CD4-positive, alpha-beta T cell treated with Interleukin-6 for 4 hours (primary cell): ENCODE results near the gene COG5.

Source experiments
- DNase-seq: peaks from one replicate; pipeline ENCODE4 v3.0.0-alpha.2; 2020; ENCODE audit warnings: mixed read lengths

The COG5 gene

DNA sequence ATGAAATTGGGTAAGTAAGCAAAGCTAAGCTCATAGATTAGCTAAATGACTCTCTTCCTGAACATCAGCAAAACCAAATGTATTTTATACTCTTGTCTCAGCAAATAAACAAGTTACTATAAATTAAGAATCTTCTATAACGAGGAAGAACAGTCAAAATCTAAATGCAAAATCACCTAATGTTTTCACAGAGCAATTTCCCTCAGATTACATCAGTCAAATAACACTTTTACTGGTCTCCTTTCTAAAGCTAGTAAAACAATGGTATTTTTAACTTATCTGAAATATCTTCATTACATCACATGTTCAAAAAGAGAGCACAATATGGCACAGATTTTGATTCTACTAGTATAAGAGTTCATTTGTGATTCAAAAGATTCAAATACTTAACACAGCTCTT, 110.3 kb downstream of the COG5 start:
- DNase-seq, result no peak

DNA sequence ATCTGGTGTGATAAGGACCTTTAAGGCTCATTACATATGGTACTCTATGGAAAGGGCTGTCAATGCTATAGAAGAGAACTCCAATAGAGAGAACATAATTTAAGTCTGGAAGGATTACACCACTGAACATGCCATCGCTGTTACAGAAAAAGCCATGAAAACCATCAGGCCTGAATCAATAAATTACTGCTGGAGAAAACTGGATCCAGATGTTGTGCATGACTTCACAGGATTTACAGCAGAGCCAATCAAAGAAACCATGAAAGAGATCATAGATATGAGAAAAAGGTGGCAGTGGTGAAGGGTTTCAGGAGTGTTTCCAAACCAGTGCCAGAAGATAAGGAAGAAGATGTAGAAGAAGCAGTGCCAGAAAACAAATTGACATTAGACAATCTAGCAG, 112.8 kb downstream of the COG5 start:
- DNase-seq, result no peak

DNA sequence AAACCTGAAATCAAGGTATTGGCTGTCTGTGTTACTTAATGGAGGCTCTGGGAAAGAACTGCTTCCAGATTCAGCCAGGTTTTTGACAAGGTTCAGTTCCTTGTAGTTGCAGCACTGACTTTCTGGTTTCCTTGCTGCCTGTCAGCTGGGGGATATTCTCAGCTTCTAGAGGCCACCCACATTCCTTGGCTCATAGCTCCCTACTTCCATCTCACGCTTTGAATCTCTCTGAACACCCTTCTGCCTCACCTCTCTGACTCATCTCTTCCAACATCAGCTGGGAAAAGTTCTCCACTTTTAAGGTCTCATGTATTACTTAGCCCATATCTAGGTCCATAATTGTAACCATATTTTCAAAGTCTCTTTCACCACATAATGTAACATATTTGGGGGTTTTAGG, 116.7 kb downstream of the COG5 start:
- no peak for DNase-seq

DNA sequence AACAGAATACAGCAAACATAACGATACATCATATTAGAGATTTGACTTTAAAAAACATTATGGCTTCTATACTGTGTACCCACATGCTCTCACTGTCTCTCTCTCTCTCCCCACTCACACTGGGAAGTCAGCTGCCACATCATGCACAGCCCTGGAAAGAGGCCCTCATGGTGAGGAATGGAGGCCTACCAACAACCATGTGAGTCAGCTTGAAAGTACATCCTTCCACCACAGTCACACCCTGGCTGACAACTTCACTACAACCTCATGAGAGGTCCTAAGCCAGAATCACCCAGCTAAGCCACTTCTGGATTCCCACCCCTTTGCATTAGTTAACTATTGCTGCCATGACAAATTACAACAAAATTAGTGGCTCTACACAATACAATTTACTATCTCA, 117.2 kb downstream of the COG5 start:
- DNase-seq, result no peak

DNA sequence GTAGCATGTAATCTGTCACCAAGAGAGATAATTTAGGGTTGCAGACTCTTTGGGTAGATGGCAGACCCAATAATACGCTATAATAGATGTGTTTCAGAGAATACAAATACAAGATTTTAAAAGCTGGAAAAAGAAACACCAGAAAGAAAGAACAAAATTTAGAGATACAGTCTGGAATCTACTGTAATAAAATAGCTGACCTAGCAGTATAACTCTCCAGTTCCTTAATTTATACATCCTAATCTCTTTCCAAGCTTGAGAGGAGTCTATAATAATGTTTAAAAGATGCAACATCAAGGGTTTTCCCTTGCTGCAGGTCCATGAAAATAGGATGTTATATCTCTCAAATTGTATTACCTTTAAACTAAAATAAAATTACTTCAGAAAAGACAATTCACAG, 121.0 kb downstream of the COG5 start:
- DNase-seq, result no peak

GRCh38 chr7:107441581-107442422, 121.9 kb downstream of the COG5 start:
- no peak for DNase-seq

- no peak for DNase-seq
These were observed 124.7 kb downstream of the COG5 start for GRCh38 chr7:107439025-107439424.

GRCh38 chr7:107435749-107436148, 128.0 kb downstream of the COG5 start:
- no peak for DNase-seq

DNA sequence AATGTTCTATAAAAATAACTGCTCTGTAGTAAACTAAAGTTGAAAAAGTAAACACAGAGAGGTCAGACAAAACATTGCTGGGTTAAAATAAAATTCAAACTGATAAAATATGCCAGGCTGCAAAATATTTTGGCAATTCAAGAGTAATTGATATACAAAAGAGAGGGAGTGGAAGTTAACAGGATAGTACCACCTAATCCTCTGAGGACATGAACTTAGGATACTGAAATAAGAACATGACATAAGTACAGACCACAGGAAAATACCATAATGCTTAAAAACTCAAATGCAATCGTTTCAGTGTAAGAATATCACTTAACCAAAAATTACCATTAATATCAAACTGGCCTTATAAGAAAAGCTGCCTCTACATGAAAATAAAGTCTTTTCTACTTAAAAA, 131.5 kb downstream of the COG5 start:
- DNase-seq, result no peak

DNA sequence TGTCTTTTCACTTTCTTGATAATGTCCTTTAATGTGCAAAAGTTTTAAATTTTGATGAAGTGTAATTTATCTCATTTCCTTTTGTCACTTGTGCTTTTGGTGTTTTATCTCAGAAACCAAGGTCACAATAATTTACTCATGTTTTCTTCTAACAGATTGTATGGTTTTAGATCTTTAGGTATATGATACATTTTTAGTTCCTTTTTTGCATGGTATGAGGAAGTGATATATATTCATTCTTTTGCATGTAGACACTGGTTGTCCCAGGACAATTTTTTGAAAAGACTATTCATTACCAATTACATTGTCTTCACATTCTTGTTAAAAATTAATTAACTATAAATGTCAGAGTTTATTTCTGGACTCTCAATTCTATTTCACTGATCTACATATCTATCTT, 133.7 kb downstream of the COG5 start:
- DNase-seq, result no peak

DNA sequence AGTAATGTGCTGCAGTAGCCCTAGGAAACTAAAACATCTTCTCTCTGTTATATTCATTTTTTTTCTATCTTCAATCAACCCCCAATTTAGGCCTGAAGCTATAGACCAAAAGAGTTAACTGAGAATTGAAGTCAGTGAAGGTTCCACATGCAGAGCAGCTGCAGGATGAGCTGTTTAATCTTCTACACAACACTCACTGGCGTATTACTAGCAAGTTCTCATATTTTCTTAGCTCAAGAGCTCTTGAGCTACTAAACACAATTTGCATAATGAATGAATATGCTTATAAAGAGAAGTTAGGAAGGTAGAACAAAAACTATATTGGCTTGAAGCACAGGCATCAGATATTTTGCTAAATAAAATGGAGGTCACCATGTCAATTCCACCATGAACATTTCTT, 135.1 kb downstream of the COG5 start:
- DNase-seq, result no peak

GRCh38 chr7:107427462-107427861, 136.3 kb downstream of the COG5 start:
- no peak for DNase-seq

- DNase-seq, result no peak
These were observed 149.5 kb downstream of the COG5 start for GRCh38 chr7:107414198-107414597.

GRCh38 chr7:107408349-107408748, 155.4 kb downstream of the COG5 start:
- DNase-seq, result no peak

DNA sequence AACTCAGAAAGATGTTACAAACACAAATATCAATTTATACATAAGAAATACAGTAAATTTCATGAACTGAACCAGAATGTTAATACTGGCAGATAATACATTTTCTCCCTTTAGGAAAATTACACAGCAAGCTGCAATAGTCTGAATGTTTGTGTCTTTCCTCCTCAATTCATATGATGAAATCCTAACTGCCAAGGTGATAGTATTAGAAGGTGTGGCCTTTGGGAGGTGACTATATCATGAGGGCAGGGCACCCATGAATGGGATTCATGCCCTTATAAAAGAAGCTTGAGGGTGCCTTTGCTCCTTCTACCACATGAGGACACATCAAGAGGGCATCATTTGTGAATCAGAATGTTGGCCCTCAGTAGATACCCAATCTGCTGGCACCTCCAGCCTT, 158.2 kb downstream of the COG5 start:
- DNase-seq, result no peak

DNA sequence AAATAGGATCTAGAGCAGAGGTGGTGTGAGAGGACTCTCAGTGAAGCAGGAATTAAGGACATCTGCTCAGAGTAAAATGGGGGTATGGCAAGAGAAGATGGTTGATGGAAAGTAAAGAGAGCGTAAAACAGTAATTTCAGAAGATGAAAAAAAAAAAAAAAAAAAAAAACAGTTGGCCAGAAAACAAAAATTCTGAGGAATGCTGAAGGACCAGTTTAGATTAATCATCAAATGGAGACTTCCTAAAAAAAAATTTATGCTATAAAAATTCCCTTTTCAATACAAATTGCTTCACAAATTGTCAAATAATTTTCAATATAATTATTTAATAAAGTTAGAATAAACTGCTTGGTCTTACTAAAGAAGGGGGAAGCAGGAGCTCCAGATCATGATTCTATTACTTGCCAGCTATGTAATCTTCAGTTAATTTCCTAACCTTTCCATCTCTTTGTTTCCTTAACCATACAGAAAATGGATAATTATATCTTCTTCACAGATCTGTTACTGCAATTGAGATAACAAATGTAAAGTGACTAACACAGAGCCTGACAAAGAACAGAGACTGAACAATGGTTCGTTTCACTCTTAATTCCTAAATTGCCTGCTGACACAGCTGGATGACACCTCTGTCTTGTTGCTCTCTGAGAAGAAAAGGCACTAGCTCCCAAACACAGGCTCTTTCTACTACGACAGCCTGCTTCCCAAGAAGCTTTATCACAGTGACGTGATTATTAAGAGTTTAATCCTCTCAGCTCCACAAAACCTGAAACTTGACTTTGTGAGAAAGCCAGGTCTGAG, 158.8 kb downstream of the COG5 start:
- DNase-seq, result no peak

DNA sequence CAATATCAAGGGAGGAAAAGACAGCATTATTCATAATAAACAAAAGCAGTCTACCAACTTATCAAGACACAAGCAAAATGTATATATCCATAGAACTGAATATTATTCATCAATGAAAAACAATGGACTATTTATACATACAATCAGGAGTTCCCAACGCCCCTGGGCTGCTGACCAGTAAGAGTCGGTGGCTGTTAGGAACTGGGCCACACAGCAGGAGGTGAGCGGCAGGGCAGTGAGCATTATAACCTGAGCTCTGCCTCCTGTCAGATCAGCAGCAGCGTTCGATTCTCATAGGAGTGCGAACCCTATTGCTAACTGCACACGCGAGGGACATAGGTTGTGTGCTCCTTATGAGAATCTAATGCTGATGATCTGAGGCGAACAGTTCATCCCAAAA, 165.6 kb downstream of the COG5 start:
- no peak for DNase-seq

- no peak for DNase-seq
These were observed 166.7 kb downstream of the COG5 start for GRCh38 chr7:107396990-107397389.

DNA sequence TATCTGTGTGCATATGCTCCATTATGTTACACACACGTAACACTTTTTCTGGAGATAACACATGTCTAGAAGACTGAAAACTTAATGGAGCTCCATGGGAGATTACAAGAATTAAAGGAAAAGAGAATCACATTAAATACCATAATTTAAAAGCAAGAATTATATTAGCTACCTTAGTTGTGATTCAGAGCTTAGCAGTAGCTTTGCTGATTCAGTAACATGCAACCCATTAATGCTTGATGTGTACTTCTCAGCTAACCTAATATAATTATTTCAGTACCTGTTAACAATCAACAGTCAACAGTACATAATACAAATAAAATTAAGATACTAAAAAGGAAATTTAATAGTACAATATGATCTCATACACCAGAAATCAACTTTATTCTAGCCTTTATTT, 167.6 kb downstream of the COG5 start:
- DNase-seq, result no peak

GRCh38 chr7:107394831-107395230, 168.9 kb downstream of the COG5 start:
- no peak for DNase-seq

DNA sequence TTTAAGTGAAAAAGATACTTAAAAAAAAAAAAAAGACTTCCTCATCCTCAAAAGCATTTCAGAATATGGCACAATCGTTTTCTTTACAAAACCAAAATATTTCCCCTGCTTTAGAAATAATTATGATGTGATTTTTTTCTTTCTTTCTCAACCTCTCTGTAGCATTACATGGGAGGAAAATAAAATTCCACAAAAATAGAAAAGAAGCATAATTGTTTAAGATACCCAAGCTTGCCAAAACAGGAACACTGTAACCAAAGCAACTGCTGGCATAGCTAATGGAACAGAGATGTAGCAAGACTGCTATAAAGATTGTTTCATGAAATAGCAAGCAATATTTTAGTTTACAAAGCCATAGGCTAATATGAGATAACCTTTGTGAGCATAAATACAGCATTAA, 169.4 kb downstream of the COG5 start:
- DNase-seq, result no peak

- DNase-seq, result no peak
These were observed 170.9 kb downstream of the COG5 start for GRCh38 chr7:107392830-107393229.

DNA sequence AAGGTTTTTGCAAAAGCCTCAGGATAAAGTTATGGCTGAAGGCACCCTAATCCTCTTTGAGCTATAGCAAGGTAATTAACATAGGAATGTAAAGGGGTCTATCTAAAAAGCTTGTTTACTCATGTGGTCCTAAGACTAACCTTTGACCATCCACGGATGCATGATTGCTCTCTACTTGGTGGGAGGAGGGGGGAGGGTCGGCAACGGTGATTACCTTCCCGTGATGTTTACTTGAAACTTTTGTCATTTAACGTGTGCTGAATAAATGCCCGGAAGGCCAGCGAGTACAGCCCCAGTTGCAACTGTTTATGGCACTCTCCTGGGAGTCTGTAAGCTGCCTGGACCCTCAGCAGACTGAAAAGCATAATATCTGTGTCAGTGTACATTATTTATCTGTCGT, 172.8 kb downstream of the COG5 start:
- DNase-seq, result no peak

DNA sequence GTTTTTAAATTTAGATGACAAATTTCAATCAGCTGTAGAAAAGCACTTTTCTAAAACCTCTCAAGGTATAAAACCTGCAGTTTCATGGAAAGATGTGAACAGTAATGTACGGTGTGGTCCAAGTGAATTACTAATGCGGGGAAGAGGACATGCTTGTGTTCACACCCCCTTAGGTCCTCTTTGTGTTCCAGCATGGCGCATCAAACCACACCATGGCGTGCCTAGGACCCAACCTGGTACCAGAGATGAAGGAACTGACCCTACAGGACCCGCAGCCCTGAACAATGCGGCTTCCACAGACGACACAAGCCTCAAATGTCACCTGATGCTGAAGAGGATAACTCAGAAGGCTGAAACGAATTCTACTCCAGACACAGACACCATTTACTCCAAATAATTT, 175.1 kb downstream of the COG5 start:
- no peak for DNase-seq
